Panc1 (cell line): Measurements from ENCODE around the gene INPP5E.

ENCODE experiments used
- POLR2AphosphoS5 ChIP-seq: IDR thresholded peaks from 2 replicates; pipeline ENCODE4 v1.6.1; 2012; ENCODE audit warnings: mild to moderate bottlenecking, low read depth, low read length, moderate library complexity
- TF ChIP-seq, protein P1 (sequence below): fragments of 450-650 bp; IDR thresholded peaks from 2 replicates; pipeline ENCODE4 v1.5.1; 2017; ENCODE audit warnings: mild to moderate bottlenecking
- TF ChIP-seq, protein P2 (sequence below), 2 experiments: IDR thresholded peaks; 2 replicates each; pipeline ENCODE4 v1.6.1; 2011 to 2012; ENCODE audit warnings: low read depth in 2 of 2, control low read depth in 1 of 2, low read length in 1 of 2, mild to moderate bottlenecking in 1 of 2, moderate library complexity in 1 of 2; ENCODE audit not compliant: insufficient read depth in 1 of 2

DNA sequence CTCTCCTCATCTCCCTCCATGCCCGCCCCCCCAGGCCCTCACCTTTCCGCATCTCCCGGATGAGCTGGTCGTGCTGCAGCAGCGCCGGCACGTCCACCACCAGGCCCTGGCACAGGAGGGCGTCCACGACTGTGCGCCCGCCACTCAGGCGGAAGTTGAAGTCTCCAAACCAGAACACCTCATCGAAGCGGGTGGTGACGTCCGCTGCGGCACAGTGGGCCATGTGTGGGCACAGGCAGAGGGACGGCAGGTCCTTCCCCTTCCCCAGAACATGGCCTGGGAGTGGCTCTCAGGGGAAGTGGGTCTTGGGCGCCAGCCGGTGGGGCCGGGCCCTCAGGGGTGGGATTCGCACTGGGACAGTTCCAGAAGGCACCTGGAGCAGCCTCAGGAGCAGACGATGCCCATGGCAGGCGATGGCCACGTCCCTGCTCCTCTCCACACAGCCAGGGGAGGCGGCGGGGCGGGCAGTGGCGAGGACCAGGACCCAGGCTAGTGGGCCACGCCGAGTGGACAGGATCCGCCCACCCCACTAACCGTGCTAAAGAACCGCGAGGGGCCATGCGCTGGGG, 7.8 kb downstream of the INPP5E start:
- TF ChIP-seq, protein P1, sequence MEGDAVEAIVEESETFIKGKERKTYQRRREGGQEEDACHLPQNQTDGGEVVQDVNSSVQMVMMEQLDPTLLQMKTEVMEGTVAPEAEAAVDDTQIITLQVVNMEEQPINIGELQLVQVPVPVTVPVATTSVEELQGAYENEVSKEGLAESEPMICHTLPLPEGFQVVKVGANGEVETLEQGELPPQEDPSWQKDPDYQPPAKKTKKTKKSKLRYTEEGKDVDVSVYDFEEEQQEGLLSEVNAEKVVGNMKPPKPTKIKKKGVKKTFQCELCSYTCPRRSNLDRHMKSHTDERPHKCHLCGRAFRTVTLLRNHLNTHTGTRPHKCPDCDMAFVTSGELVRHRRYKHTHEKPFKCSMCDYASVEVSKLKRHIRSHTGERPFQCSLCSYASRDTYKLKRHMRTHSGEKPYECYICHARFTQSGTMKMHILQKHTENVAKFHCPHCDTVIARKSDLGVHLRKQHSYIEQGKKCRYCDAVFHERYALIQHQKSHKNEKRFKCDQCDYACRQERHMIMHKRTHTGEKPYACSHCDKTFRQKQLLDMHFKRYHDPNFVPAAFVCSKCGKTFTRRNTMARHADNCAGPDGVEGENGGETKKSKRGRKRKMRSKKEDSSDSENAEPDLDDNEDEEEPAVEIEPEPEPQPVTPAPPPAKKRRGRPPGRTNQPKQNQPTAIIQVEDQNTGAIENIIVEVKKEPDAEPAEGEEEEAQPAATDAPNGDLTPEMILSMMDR = no peak
- TF ChIP-seq, protein P2, sequence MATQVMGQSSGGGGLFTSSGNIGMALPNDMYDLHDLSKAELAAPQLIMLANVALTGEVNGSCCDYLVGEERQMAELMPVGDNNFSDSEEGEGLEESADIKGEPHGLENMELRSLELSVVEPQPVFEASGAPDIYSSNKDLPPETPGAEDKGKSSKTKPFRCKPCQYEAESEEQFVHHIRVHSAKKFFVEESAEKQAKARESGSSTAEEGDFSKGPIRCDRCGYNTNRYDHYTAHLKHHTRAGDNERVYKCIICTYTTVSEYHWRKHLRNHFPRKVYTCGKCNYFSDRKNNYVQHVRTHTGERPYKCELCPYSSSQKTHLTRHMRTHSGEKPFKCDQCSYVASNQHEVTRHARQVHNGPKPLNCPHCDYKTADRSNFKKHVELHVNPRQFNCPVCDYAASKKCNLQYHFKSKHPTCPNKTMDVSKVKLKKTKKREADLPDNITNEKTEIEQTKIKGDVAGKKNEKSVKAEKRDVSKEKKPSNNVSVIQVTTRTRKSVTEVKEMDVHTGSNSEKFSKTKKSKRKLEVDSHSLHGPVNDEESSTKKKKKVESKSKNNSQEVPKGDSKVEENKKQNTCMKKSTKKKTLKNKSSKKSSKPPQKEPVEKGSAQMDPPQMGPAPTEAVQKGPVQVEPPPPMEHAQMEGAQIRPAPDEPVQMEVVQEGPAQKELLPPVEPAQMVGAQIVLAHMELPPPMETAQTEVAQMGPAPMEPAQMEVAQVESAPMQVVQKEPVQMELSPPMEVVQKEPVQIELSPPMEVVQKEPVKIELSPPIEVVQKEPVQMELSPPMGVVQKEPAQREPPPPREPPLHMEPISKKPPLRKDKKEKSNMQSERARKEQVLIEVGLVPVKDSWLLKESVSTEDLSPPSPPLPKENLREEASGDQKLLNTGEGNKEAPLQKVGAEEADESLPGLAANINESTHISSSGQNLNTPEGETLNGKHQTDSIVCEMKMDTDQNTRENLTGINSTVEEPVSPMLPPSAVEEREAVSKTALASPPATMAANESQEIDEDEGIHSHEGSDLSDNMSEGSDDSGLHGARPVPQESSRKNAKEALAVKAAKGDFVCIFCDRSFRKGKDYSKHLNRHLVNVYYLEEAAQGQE (IDR thresholded peaks at IDR 0.05; ENCODE audit: insufficient read depth in 1 of 2, low read depth in 2 of 2, low read length in 1 of 2) = no peak
- TF ChIP-seq POLR2AphosphoS5 = no peak
